ENCODE results near the gene PTPRG.

Gene PTPRG

DNA sequence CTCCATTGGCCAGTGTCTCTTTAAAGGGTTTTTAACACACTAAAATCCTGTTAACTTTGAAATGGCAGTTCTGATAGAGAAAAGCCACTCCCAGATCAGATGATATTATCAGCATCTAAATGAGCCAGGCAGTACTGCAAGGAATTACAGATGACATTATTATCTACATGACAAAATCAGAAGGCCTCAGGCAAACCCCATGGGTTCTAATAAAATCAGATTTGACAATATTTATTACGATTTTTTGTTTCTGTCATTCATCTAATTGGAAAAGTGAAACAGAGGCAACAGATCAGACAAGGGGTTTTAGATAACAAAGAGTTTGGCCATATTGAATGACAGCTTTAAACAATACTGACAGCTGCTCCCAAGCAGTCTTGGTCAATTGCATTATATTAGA, 699.3 kb downstream of the PTPRG start:
- no peak for DNase-seq

GRCh38 chr3:62261121-62261520, 699.8 kb downstream of the PTPRG start:
- no peak for DNase-seq

DNA sequence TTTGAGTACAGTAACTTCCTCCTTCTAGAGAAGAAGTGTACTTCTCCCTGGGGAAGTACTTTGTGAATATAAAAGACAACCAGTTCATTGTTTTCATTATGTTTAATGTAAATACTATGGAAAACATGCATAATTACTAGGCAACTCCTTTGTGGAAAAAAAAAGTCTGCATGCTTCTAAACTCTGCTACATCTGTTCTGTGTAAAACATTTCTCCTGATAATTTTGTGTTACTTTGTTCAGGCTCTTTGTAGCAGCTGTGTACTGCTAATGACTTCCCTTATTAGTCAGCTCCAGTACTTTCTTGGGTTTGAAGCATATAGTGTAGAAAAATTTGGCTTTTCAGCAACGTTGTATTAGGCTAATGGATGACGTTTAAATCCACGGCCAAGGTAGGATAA, 700.4 kb downstream of the PTPRG start:
- no peak for DNase-seq

DNA sequence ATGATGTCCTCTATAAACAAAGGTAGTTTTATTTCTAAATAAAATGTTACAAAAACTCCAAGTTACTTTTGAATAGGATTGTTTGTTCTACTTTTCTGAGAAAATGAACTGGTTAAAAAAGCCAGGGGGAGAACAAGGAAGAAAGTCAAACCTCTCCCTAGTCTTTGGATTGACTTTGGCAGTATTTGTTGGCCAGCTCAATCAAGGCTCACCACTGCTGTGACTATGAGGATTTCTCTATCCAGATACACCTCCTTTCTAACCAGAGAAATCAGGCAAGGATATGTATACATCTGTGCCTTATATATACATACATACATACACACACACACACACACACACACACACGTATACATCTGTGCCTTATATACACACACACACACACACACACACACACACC, 704.2 kb downstream of the PTPRG start:
- DNase-seq: no peak

DNA sequence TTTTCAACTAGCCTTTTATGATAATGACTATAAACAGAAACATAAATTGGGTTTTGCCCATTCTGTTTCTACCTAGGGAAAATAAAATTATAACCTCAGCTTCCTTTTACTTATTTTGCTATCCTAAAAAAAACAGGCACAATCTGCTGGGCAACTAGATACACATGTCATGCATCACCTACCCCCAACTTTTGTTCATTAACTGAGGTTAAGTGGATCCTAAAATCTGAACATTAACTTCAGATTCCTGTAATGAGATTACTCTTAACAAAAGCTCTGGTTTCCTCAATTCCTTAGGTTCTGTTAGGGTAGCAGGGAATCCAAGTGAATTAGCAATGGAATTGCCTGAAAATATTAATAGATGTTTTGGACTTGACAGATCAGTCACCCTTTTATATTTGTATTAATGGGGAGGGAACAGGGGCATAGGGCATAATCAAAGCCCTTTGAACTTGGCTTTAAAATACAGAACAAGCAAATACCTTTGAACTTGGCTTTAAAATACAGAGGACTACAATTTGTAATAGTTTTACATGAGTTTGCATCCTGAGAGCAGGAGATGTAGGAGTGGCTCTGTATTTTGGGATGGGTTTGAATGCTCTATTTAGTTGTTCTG, 705.4 kb downstream of the PTPRG start:
- no peak for DNase-seq

DNA sequence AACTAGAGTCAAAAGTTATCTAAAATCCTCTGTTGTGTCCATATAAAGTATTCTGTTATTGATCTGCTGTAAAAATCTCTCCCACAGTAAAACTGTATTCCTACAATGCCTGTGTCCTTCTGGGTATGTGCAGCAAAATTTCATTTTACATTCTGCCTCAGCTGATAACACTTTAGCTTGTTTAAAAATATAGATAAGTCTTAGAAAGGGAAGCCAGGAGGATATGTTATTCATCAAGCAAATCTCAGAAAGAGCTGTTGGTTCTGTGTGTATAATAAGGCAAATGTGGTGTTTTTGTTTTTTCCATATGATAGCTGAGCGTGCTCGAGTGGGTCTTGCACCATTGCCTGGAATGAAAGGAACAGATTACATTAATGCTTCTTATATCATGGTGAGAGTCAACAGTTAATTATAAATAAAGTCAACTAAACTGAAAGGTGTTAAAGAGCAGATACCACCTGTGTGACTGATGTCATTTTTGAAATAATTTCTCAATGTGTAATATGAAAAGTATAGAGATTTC, 715.3 kb downstream of the PTPRG start:
- DNase-seq: no peak

GRCh38 chr3:62277450-62277849, 716.1 kb downstream of the PTPRG start:
- DNase-seq: no peak

DNA sequence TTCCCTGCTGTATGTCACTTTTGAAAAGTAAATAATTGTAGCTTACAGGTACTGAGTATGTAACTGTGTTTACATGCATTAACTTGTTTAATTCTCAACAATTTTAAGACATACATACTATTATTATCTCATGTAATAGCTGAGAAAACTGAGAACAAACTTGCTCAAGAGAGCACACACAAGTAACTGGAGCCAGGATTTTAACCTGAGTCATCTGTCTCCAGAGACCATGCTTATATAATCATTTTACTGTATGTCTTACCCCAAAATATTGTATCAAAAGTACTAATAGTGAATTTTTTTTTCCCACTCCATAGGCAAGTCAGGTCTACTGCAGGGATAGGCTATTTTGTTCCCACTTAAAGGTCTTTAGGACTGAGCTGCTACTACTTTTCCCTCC, 716.6 kb downstream of the PTPRG start:
- no peak for DNase-seq

- no peak for DNase-seq
These were observed 720.4 kb downstream of the PTPRG start for GRCh38 chr3:62281726-62282125.

DNA sequence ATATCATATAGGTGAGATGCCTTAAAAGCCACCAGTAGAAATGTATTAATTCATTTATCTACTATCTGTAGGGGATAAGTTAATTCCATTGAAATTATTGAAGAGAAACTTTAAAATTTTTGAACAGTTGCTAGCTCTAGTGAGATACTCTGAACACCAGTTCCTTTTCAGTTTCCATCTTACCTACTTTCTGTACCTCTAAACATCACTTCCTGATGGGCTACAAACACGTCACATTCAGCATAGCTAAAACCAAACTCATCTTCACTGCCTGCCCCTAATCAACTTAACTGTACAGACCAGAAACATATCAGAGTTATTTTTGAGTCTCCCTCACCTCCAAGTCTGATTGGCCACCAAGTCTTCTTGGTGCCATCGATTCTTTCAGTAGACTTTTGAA, 723.1 kb downstream of the PTPRG start:
- no peak for DNase-seq

GRCh38 chr3:62287392-62287927, 726.1 kb downstream of the PTPRG start:
- DNase-seq: no peak

DNA sequence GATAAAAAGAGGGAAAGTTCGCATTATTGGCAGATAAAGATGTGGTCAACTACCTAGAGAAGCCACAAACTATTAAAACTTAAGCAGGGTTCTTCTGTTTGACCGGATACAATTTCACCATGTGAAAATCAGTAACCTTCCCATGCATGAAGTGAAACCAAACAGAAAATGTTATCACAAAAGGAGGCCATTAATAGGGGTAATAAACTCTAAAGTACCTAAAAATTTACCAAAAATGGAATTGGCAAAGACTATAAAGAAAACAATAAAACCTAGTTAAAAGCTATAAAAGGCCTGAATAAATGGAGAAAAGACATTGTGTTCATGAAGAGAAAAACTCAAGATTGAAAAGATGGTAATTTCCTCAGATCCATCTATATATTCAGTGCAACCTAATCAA, 728.6 kb downstream of the PTPRG start:
- DNase-seq: no peak

- DNase-seq: no peak
These were observed 731.8 kb downstream of the PTPRG start for GRCh38 chr3:62293051-62293780.

- DNase-seq: no peak
These were observed 734.2 kb downstream of the PTPRG start for GRCh38 chr3:62295571-62295970.

GRCh38 chr3:62300617-62301016, 739.2 kb downstream of the PTPRG start:
- no peak for DNase-seq

GRCh38 chr3:62312201-62312600, 750.8 kb downstream of the PTPRG start:
- no peak for DNase-seq

DNA sequence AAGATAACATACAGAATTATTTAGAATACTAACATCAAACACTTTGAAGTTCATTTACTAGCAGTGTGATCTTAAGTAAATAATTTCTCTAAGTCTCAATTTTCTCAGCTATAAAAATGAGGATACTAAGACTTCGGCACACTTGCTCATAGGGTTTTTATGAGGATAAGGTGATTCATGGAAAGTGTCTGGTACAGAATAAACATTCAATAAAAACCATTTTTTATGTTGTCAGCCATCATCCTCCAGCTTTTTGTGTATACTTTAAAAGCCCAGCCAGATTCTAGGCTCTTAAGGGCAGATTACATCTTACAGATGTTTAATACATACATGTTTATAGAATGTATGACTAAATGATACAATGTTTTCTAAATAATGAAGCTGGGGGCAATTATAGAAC, 755.2 kb downstream of the PTPRG start:
- no peak for DNase-seq

DNA sequence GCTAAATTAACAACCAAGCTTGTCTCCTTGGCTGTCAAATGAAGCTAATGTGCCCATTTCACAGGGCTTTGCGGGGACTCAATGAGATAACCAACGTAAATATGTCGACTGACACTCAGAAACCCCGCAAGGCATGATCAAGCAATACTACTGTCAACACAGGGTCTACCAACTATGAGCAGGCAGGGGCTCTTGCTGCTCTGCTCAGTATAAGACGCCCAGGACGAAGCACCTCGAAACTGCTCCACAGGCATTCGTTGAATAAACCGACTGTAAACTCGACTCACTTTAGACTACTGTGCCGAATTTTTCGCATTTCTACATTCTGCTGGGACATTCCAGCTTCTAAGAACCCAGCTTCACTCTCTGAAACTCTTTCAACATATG, 757.0 kb downstream of the PTPRG start:
- no peak for DNase-seq

GRCh38 chr3:62318752-62319569, 757.6 kb downstream of the PTPRG start:
- DNase-seq: peak; percentile 62

GRCh38 chr3:62319570-62320243, 758.3 kb downstream of the PTPRG start:
- DNase-seq: no peak

GRCh38 chr3:62323241-62323640, 761.9 kb downstream of the PTPRG start:
- no peak for DNase-seq

- DNase-seq: no peak
These were observed 764.5 kb downstream of the PTPRG start for GRCh38 chr3:62325896-62326295.

DNA sequence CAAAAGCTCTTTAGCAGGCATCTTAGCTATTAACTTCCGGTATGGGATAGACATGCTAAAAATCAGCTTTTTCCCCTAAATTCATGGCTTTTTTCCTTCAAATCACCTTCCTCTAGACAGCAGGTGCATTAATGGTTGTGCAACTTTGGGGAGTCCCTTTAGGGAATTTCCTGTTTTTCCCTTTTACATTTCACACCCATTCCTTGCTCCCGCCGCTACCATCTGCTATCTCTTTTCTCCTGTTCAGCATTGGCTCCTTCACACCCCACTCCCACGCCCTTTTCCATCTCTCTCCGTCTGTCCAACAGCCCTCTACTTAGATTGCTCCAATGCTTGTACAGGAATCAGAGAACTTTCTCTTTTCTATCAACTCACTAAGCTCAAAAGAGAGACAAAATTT, 768.6 kb downstream of the PTPRG start:
- no peak for DNase-seq

All from hematopoietic multipotent progenitor cell treated with erythropoietin and hydrocortisone succinate and interleukin-3 and kit ligand, for 8 days (in vitro differentiated cells).